ENCODE measurements around the gene TOE1.
A peak's percentile ranks its signal among the peaks of the same experiment; 100 is the strongest.

The TOE1 gene

GRCh38 chr1:45339789-45340558 lies at the start of gene TOE1, which contains the start of gene MUTYH (continued):
- TF ChIP-seq ZNF140 (tag by site-specific recombination; IDR thresholded peaks at IDR 0.05) = no peak
- peak; percentile 98 for TF ChIP-seq ZBTB17 (tag by site-specific recombination; IDR thresholded peaks at IDR 0.05)
- TF ChIP-seq ZFP37 (tag by site-specific recombination; IDR thresholded peaks at IDR 0.05) = peak; percentile 78; the same call in 1 of the 2 replicates
- no peak for TF ChIP-seq ZNF354C (tag by site-specific recombination; IDR thresholded peaks at IDR 0.05; ENCODE audit: borderline replicate concordance, low read depth)
- peak; percentile 3; the same call in 1 of the 2 replicates for TF ChIP-seq ZNF664 (tag by site-specific recombination; IDR thresholded peaks at IDR 0.05)
- no peak for TF ChIP-seq RBAK (tag by site-specific recombination; IDR thresholded peaks at IDR 0.05)
- TF ChIP-seq ZNF121 (tag by site-specific recombination; IDR thresholded peaks at IDR 0.05) = no peak
- no peak for TF ChIP-seq ZNF626 (tag by site-specific recombination; IDR thresholded peaks at IDR 0.05)
- TF ChIP-seq ZBTB8A (tag by site-specific recombination; IDR thresholded peaks at IDR 0.05) = peak; percentile 79
- TF ChIP-seq ZNF514 (tag by site-specific recombination; IDR thresholded peaks at IDR 0.05) = no peak
- TF ChIP-seq ZNF529 (tag by site-specific recombination; IDR thresholded peaks at IDR 0.05; ENCODE audit: insufficient replicate concordance) = no peak
- TF ChIP-seq ZNF621 (tag by site-specific recombination; IDR thresholded peaks at IDR 0.05) = no peak
- TF ChIP-seq ZNF548 (tag by site-specific recombination; IDR thresholded peaks at IDR 0.05) = no peak
- no peak for TF ChIP-seq ZNF19 (tag by site-specific recombination; IDR thresholded peaks at IDR 0.05; ENCODE audit: low read depth)
- peak; percentile 12; the same call in 1 of the 2 replicates for TF ChIP-seq MZF1 (tag by site-specific recombination; IDR thresholded peaks at IDR 0.05; ENCODE audit: borderline replicate concordance)
- TF ChIP-seq BCL6B (tag by site-specific recombination; IDR thresholded peaks at IDR 0.05) = no peak
- peak; percentile 96 for TF ChIP-seq ZNF777 (tag by site-specific recombination; IDR thresholded peaks at IDR 0.05; ENCODE audit: borderline replicate concordance)
- no peak for TF ChIP-seq ZNF214 (tag by site-specific recombination; IDR thresholded peaks at IDR 0.05; ENCODE audit: borderline replicate concordance)
- no peak for TF ChIP-seq ZBTB49 (tag by site-specific recombination; IDR thresholded peaks at IDR 0.05; ENCODE audit: low read depth)
- peak; percentile 96 for TF ChIP-seq SP2 (tag by site-specific recombination; IDR thresholded peaks at IDR 0.05)
- TF ChIP-seq AEBP2 (tag by site-specific recombination; IDR thresholded peaks at IDR 0.05; ENCODE audit: borderline replicate concordance) = no peak
- TF ChIP-seq ZNF449 (tag by site-specific recombination; IDR thresholded peaks at IDR 0.05) = peak; percentile 1; the same call in 1 of the 2 replicates
- peak; percentile 63; the same call in 1 of the 2 replicates for TF ChIP-seq ZSCAN30 (tag by site-specific recombination; IDR thresholded peaks at IDR 0.05)
- TF ChIP-seq ZNF114 (tag by site-specific recombination; IDR thresholded peaks at IDR 0.05) = no peak
- TF ChIP-seq ZNF521 (tag by site-specific recombination; IDR thresholded peaks at IDR 0.05) = no peak
- peak; percentile 67; the same call in 1 of the 2 replicates for TF ChIP-seq ZNF239 (tag by site-specific recombination; IDR thresholded peaks at IDR 0.05)
- TF ChIP-seq ZNF221 (tag by site-specific recombination; IDR thresholded peaks at IDR 0.05; ENCODE audit: borderline replicate concordance) = no peak
- TF ChIP-seq ZNF558 (tag by site-specific recombination; IDR thresholded peaks at IDR 0.05) = no peak; the same call in 1 of the 2 replicates
- TF ChIP-seq ZSCAN16 (tag by site-specific recombination; IDR thresholded peaks at IDR 0.05) = no peak; the same call in 1 of the 2 replicates
- no peak for TF ChIP-seq ZNF585B (tag by site-specific recombination; IDR thresholded peaks at IDR 0.05)
- no peak for TF ChIP-seq ZNF350 (tag by site-specific recombination; IDR thresholded peaks at IDR 0.05)
- TF ChIP-seq ZNF670 (tag by site-specific recombination; IDR thresholded peaks at IDR 0.05; ENCODE audit: low read depth) = no peak
- TF ChIP-seq ZIC2 (tag by site-specific recombination; IDR thresholded peaks at IDR 0.05) = peak; percentile 99
- TF ChIP-seq ZNF416 (tag by site-specific recombination; IDR thresholded peaks at IDR 0.05) = no peak
- no peak for TF ChIP-seq ZNF747 (tag by site-specific recombination; IDR thresholded peaks at IDR 0.05)

All from HEK293 (cell line).